SJCRH30 (cell line): ENCODE data around the gene BPIFB2. TPM values are rescaled to one million over a fixed set of nuclear protein-coding genes. Genes with fewer than 3 reads are reported as not detected.

ENCODE experiments used
- DNase-seq, 2 experiments: peaks; one replicate each; pipeline ENCODE4 v3.0.0-alpha.2; 2015 to 2020
- H3K27ac ChIP-seq: fragments of 250-450 bp; sonication (Bioruptor Pico); 2 replicates; pipeline ENCODE4 v1.5.1; 2020; ENCODE audit warnings: mild to moderate bottlenecking, moderate library complexity
- H3K27me3 ChIP-seq: fragments of 250-450 bp; sonication (Bioruptor Pico); 2 replicates; pipeline ENCODE4 v1.5.1; 2020; ENCODE audit warnings: mild to moderate bottlenecking, moderate library complexity
- H3K36me3 ChIP-seq: fragments of 250-450 bp; sonication (Bioruptor Pico); 2 replicates; pipeline ENCODE4 v1.5.1; 2020; ENCODE audit warnings: mild to moderate bottlenecking, moderate library complexity
- H3K4me1 ChIP-seq: fragments of 250-450 bp; sonication (Bioruptor Pico); 2 replicates; pipeline ENCODE4 v1.5.1; 2020; ENCODE audit warnings: mild to moderate bottlenecking, moderate library complexity
- H3K4me3 ChIP-seq: fragments of 250-450 bp; sonication (Bioruptor Pico); 2 replicates; pipeline ENCODE4 v1.5.1; 2020; ENCODE audit warnings: mild to moderate bottlenecking, moderate library complexity
- H3K9me3 ChIP-seq: fragments of 250-450 bp; sonication (Bioruptor Pico); replicated peaks from 2 replicates; pipeline ENCODE4 v1.5.1; 2020; ENCODE audit warnings: mild to moderate bottlenecking, moderate library complexity
- total RNA-seq: library from RNA; depleted of rRNA; stranded (reverse); fragments of >200 nt; shearing (Covaris generic); gene quantifications from 2 replicates; pipeline ENCODE4 v1.2.3, GENCODE V29; 2014

The BPIFB2 gene
- total RNA-seq, 1 experiment from 2014 or later = not detected

DNA sequence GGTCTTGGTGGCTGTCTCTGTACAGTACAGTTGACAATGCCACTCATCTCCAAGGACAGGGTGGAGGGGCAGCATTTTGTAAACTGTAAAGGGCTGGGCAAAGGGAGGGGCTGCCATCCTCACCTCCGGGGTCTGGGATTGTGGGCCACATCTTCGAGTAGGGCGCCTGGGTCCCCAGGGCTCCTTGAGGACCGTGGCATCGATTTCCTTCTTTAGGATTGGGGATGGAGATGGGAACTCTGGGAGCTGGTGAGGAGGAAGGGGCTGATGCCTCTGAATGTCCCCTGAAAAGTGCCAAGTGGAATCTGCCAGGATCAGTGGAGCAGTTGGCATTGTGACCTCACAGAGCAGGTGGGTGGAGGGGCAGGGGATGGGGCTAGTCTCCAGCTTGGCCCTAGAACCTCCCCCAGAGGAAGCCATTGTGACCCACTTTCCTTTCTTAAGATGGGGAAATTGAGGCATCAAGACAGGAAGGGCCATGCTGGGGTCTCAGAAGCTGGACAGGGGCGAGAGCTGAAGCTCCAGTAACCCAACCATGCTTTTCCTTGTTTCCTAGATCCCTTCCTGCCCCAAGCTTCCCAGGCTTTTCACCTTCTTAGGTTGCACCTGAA is 3.3 kb upstream of the BPIFB2 start, which contains the start of gene SUN5:
SUN5 (minus strand) TSS at position 293 of the 611 bp plus-strand sequence; CDS start at position 200, 93 bp downstream.
- no peak within 1 kb of the TSS for H3K4me3 ChIP-seq
- H3K36me3 ChIP-seq = no peaks in the 10 kb centered on the region
- peaks cover 2% of the 10 kb centered on the region; the same call in 1 of the 2 replicates for H3K4me1 ChIP-seq
- no peaks in the 10 kb centered on the region for H3K9me3 ChIP-seq
- no peaks in the 10 kb centered on the region for H3K27me3 ChIP-seq
- DNase-seq = no peak
- no peak within 1 kb of the TSS for H3K27ac ChIP-seq

GRCh38 chr20:33005132-33005566 is 2.4 kb upstream of the BPIFB2 start:
- peak; percentile 49 to 82 for DNase-seq
- no peaks in the 10 kb centered on the region for H3K36me3 ChIP-seq
- H3K4me1 ChIP-seq = peaks cover 8% of the 10 kb centered on the region; the same call in 1 of the 2 replicates
- no peaks in the 10 kb centered on the region for H3K27me3 ChIP-seq
- no peaks in the 10 kb centered on the region for H3K9me3 ChIP-seq
- H3K27ac ChIP-seq = no peak overlapping the region
- H3K4me3 ChIP-seq = no peak overlapping the region

- no peak for DNase-seq
- Histone ChIP-seq H3K9me3 (no peaks in the 10 kb centered on the region), H3K36me3 (no peaks in the 10 kb centered on the region), H3K4me3 (no peak overlapping the region), H3K27ac (no peak overlapping the region), H3K27me3 (no peaks in the 10 kb centered on the region), H3K4me1 (peaks cover 8% of the 10 kb centered on the region; the same call in 1 of the 2 replicates)
Observed at GRCh38 chr20:33005908-33006775, 1.4 kb upstream of the BPIFB2 start.

DNA sequence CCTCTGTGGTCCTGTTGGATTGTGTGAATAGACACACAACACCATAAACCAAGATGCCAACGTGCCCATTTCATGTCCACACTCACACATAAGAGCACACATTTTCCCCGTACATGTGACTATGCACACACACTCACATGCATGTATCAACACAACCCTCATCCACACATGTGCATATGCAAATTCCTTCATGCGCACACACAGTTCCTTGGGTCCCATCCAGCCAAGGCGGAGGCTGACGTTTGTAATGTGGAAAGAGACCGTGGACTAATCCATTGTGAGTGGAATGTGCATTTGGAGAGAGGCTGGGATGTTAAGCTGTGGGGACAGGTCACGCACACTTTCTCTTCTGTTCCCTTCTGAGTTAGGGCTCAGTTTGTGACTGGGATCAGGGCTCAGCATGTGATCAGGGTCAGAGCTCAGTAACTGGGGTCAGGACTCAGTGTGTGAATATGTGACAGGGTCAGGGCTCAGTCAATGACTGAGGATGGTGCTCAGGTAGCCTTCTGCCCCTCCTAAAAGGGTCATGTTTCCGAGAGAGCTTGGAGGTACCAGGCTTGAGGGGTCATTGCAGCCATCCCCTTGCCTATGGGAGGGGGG is 628 bp upstream of the BPIFB2 start:
- Histone ChIP-seq H3K36me3 (no peaks in the 10 kb centered on the region), H3K27ac (no peak overlapping the region), H3K4me3 (no peak overlapping the region), H3K27me3 (no peaks in the 10 kb centered on the region), H3K9me3 (no peaks in the 10 kb centered on the region), H3K4me1 (peaks cover 8% of the 10 kb centered on the region; the same call in 1 of the 2 replicates)
- DNase-seq = no peak

- no peak for DNase-seq
- no peak overlapping the region for H3K4me3 ChIP-seq
- H3K27ac ChIP-seq = no peak overlapping the region
- no peaks in the 10 kb centered on the region for H3K36me3 ChIP-seq
- no peaks in the 10 kb centered on the region for H3K9me3 ChIP-seq
- no peaks in the 10 kb centered on the region for H3K27me3 ChIP-seq
- peaks cover 9% of the 10 kb centered on the region; the same call in 1 of the 2 replicates for H3K4me1 ChIP-seq
Observed at GRCh38 chr20:33008336-33009213, 1.1 kb downstream of the BPIFB2 start.

- H3K36me3 ChIP-seq = no peaks in the 10 kb centered on the region
- no peaks in the 10 kb centered on the region for H3K27me3 ChIP-seq
- peak; percentile 61 to 67 for DNase-seq
- no peaks in the 10 kb centered on the region for H3K9me3 ChIP-seq
- no peak overlapping the region for H3K27ac ChIP-seq
- peaks cover 18% of the 10 kb centered on the region for H3K4me1 ChIP-seq
- H3K4me3 ChIP-seq = no peak overlapping the region
Observed at GRCh38 chr20:33009214-33010132, 2.0 kb downstream of the BPIFB2 start.

- DNase-seq = no peak
- H3K27ac ChIP-seq = no peak overlapping the region
- H3K9me3 ChIP-seq = no peaks in the 10 kb centered on the region
- H3K4me3 ChIP-seq = no peak overlapping the region
- no peaks in the 10 kb centered on the region for H3K36me3 ChIP-seq
- peaks cover 21% of the 10 kb centered on the region for H3K4me1 ChIP-seq
- H3K27me3 ChIP-seq = no peaks in the 10 kb centered on the region
Observed at GRCh38 chr20:33010133-33010504, 2.6 kb downstream of the BPIFB2 start.

DNA sequence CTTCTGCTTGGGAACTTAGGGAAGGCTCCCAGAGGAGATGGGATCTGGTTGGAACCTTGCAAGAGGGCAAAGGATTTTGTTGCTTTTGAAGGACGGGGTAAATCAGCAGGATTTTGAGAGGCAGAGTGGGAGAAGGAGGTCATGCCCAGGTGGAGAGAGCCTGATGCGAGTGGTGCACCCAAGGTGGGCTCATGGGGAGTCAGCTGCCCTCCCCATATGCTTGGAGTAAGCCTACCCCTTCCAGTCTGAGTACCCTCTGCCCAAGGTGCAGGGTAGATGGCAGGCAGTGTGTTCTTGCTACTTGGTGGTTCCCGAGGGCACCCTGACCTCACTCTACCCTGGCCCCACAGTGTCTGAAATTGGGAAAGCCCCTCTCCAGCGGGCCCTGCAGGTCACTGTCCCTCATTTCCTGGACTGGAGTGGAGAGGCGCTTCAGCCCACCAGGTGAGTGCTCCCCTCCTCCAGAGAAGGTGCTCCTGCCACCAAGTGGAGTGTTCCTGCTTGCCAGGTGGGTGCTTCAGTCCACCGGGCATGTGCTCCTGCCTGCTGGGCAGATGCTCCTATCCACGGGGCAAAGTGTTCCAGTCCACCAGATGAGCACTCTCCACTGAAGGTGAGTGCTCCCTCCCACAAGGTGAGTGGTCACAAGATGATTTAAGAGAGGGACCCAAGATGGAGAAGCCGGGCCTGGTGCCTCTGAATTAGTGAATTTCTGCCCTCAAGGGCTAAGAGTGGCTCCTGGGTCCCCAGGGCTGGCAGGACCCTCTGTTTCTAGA is 3.4 kb downstream of the BPIFB2 start:
- H3K4me1 ChIP-seq = peaks cover 21% of the 10 kb centered on the region
- no peaks in the 10 kb centered on the region for H3K9me3 ChIP-seq
- H3K36me3 ChIP-seq = no peaks in the 10 kb centered on the region
- no peak for DNase-seq
- H3K4me3 ChIP-seq = no peak overlapping the region
- no peaks in the 10 kb centered on the region for H3K27me3 ChIP-seq
- H3K27ac ChIP-seq = no peak overlapping the region

- Histone ChIP-seq H3K27ac (no peak overlapping the region), H3K4me3 (no peak overlapping the region), H3K36me3 (no peaks in the 10 kb centered on the region), H3K9me3 (no peaks in the 10 kb centered on the region), H3K27me3 (0 out of 2 replicates have a peak, but pooled peaks cover 4% of the 10 kb centered on the region), H3K4me1 (peaks cover 21% of the 10 kb centered on the region)
- DNase-seq = no peak
Observed at GRCh38 chr20:33012327-33013189, 5.1 kb downstream of the BPIFB2 start.

DNA sequence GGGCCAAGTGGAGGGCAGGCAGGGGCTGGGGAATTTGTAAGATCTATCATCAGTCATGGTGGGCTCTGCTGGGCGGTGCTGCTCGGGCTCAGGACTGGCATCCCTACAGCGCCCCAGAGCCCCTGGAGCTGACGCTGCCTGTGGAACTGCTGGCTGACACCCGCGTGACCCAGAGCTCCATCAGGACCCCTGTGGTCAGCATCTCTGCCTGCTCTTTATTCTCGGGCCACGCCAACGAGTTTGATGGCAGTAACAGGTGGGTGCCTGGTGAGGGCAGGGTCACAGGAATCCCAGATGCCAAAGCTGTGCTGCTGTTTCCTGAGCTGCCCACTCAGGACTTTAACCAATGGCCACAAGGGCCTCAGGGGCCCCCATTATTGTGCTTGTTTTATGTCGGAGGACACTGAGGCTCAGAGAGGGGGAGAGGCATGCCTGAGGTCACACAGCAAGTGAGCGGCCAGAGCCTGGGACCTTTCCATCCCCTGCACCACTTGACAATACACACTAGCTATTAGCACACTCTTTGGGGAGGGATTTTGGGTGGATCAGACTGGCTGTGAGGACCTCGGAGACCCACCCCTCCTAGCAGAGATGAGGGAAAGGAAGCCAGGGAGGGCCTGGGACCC is 6.3 kb downstream of the BPIFB2 start:
- H3K27ac ChIP-seq = no peak overlapping the region
- H3K27me3 ChIP-seq = peaks cover 4% of the 10 kb centered on the region; the same call in 1 of the 2 replicates
- H3K4me1 ChIP-seq = peaks cover 21% of the 10 kb centered on the region
- H3K36me3 ChIP-seq = no peaks in the 10 kb centered on the region
- no peak overlapping the region for H3K4me3 ChIP-seq
- peak; percentile 63 to 64 for DNase-seq
- H3K9me3 ChIP-seq = no peaks in the 10 kb centered on the region

GRCh38 chr20:33014336-33015113 is 7.0 kb downstream of the BPIFB2 start:
- Histone ChIP-seq H3K36me3 (no peaks in the 10 kb centered on the region), H3K27ac (no peak overlapping the region), H3K4me1 (peaks cover 16% of the 10 kb centered on the region), H3K27me3 (peaks cover 4% of the 10 kb centered on the region; the same call in 1 of the 2 replicates), H3K9me3 (no peaks in the 10 kb centered on the region), H3K4me3 (no peak overlapping the region)
- peak; percentile 22 to 33 for DNase-seq
